Endothelial cell (in vitro differentiated cells): Measurements from ENCODE around the gene DMD. TPM values are rescaled to one million over a fixed set of nuclear protein-coding genes. Genes with fewer than 3 reads are reported as not detected.

ENCODE experiments used
- DNase-seq: peaks from one replicate; pipeline ENCODE4 v3.0.0; 2021; ENCODE audit warnings: low spot score
- H3K27ac Mint-ChIP-seq: one replicate; pipeline ENCODE4 v1.8.0; 2021; ENCODE audit warnings: mixed read lengths, inconsistent platforms; ENCODE audit not compliant: unreplicated experiment
- H3K27me3 Mint-ChIP-seq: one replicate; pipeline ENCODE4 v1.8.0; 2021; ENCODE audit warnings: mild to moderate bottlenecking, moderate library complexity, mixed read lengths, inconsistent platforms; ENCODE audit not compliant: unreplicated experiment
- H3K36me3 Mint-ChIP-seq: one replicate; pipeline ENCODE4 v1.8.0; 2021; ENCODE audit warnings: mild to moderate bottlenecking, low read depth, mixed read lengths, inconsistent platforms; ENCODE audit not compliant: unreplicated experiment
- H3K4me1 Mint-ChIP-seq: one replicate; pipeline ENCODE4 v1.8.0; 2021; ENCODE audit warnings: mild to moderate bottlenecking, mixed read lengths, inconsistent platforms; ENCODE audit not compliant: unreplicated experiment
- H3K4me3 Mint-ChIP-seq: one replicate; pipeline ENCODE4 v1.8.0; 2021; ENCODE audit warnings: mild to moderate bottlenecking, mixed read lengths, inconsistent platforms; ENCODE audit not compliant: unreplicated experiment
- H3K9me3 Mint-ChIP-seq: one replicate; pipeline ENCODE4 v1.8.0; 2021; ENCODE audit warnings: mixed read lengths, inconsistent platforms; ENCODE audit not compliant: unreplicated experiment
- total RNA-seq: library from RNA; stranded (reverse); fragmentation: NEBNext Ultra II Directional; extraction: Animal tissue kit (Norgen Biotek cat#: 25700); gene quantifications from one replicate; pipeline ENCODE4 v1.2.1, GENCODE V29; 2021; ENCODE audit not compliant: unreplicated experiment
- TF ChIP-seq, protein P1 (sequence below): fragments of 200-600 bp; sonication (generic); IDR thresholded peaks from one replicate; pipeline ENCODE4 v1.5.0; 2021; ENCODE audit warnings: antibody characterized with exemption; ENCODE audit not compliant: unreplicated experiment

DMD gene
- total RNA-seq, 1 donor from 2014 or later: 5.5 TPM

- Mint-ChIP-seq H3K36me3 (no peaks in the 10 kb centered on the region), H3K4me1 (no peaks in the 10 kb centered on the region), H3K27ac (no peak overlapping the region), H3K4me3 (no peak overlapping the region), H3K9me3 (no peaks in the 10 kb centered on the region), H3K27me3 (no peaks in the 10 kb centered on the region)
- DNase-seq: no peak
- TF ChIP-seq, protein P1, sequence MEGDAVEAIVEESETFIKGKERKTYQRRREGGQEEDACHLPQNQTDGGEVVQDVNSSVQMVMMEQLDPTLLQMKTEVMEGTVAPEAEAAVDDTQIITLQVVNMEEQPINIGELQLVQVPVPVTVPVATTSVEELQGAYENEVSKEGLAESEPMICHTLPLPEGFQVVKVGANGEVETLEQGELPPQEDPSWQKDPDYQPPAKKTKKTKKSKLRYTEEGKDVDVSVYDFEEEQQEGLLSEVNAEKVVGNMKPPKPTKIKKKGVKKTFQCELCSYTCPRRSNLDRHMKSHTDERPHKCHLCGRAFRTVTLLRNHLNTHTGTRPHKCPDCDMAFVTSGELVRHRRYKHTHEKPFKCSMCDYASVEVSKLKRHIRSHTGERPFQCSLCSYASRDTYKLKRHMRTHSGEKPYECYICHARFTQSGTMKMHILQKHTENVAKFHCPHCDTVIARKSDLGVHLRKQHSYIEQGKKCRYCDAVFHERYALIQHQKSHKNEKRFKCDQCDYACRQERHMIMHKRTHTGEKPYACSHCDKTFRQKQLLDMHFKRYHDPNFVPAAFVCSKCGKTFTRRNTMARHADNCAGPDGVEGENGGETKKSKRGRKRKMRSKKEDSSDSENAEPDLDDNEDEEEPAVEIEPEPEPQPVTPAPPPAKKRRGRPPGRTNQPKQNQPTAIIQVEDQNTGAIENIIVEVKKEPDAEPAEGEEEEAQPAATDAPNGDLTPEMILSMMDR: peak; percentile 35
Observed at GRCh38 chrX:32687379-32687778, 524.0 kb downstream of the DMD start.

GRCh38 chrX:32678487-32678886 lies 532.9 kb downstream of the DMD start:
- TF ChIP-seq, protein P1: no peak
- H3K27ac Mint-ChIP-seq: no peak overlapping the region
- H3K4me3 Mint-ChIP-seq: no peak overlapping the region
- no peak for DNase-seq
- H3K4me1 Mint-ChIP-seq: no peaks in the 10 kb centered on the region
- H3K9me3 Mint-ChIP-seq: no peaks in the 10 kb centered on the region
- no peaks in the 10 kb centered on the region for H3K27me3 Mint-ChIP-seq
- no peaks in the 10 kb centered on the region for H3K36me3 Mint-ChIP-seq

DNA sequence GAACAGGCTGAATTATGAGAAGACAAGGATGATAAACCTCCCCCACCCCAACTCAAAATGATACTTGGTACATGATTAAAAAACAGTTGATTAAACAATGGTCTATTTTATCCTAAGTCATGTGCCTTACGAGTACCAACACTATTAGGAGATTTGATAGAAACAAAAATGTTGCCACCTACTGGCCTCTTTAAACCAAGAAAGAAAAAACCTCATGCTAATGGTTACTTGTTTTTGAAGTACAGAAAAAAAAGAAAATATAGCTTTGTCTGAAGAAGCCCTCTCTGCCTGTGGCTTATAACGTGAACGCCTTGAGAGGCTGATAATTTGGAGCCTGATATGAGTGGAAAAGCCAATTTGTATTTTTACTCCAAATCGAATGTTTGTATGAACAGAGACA lies 538.2 kb downstream of the DMD start:
- no peaks in the 10 kb centered on the region for H3K9me3 Mint-ChIP-seq
- TF ChIP-seq, protein P1: no peak
- H3K4me1 Mint-ChIP-seq: no peaks in the 10 kb centered on the region
- no peak for DNase-seq
- no peak overlapping the region for H3K27ac Mint-ChIP-seq
- H3K36me3 Mint-ChIP-seq: no peaks in the 10 kb centered on the region
- H3K27me3 Mint-ChIP-seq: no peaks in the 10 kb centered on the region
- H3K4me3 Mint-ChIP-seq: no peak overlapping the region

DNA sequence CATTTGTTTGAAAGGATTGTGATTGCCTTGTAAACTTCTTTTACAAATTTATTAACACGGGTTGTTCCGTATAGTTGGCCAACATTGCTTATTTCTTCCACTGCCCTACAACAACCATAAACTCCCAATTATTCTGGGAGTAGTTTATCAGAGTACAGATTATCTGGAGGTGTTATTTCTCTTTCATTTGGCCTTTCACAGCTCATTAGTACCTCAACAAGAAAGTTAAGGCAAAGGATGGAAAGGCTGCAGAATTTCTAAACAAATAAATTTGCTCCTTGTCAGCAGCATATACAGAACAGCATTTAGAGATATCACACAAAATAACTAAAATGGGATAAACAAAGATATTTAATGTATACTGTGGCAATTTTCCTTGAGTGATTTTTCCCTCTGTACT lies 548.8 kb downstream of the DMD start:
- Mint-ChIP-seq H3K27ac (no peak overlapping the region), H3K9me3 (no peaks in the 10 kb centered on the region), H3K4me1 (no peaks in the 10 kb centered on the region), H3K36me3 (no peaks in the 10 kb centered on the region), H3K4me3 (no peak overlapping the region), H3K27me3 (no peaks in the 10 kb centered on the region)
- no peak for DNase-seq
- TF ChIP-seq, protein P1: no peak

- Mint-ChIP-seq H3K4me1 (no peaks in the 10 kb centered on the region), H3K27me3 (no peaks in the 10 kb centered on the region), H3K36me3 (no peaks in the 10 kb centered on the region), H3K27ac (no peak overlapping the region), H3K9me3 (no peaks in the 10 kb centered on the region), H3K4me3 (no peak overlapping the region)
- DNase-seq: no peak
- TF ChIP-seq, protein P1: no peak
Observed at GRCh38 chrX:32644476-32645245, 566.7 kb downstream of the DMD start.
